Endodermal cell (in vitro differentiated cells): ENCODE measurements around the gene DNAAF8. TPM values are rescaled to one million over a fixed set of nuclear protein-coding genes. Genes with fewer than 3 reads are reported as not detected.

ENCODE experiments used
- DNase-seq: peaks from one replicate; pipeline ENCODE4 v3.0.0-alpha.2; 2017
- H3K27ac ChIP-seq: 2 replicates; pipeline ENCODE4 v1.5.1; 2013; ENCODE audit warnings: mild to moderate bottlenecking, low read depth, low read length, moderate library complexity
- H3K27me3 ChIP-seq: 2 replicates; pipeline ENCODE4 v1.6.1; 2013; ENCODE audit warnings: mild to moderate bottlenecking, low read length, moderate library complexity; ENCODE audit not compliant: insufficient read depth, control insufficient read depth, poor library complexity, severe bottlenecking
- H3K36me3 ChIP-seq: 2 replicates; pipeline ENCODE4 v1.7.0; 2013; ENCODE audit warnings: mild to moderate bottlenecking, low read length, moderate library complexity; ENCODE audit not compliant: control insufficient read depth, insufficient read depth
- H3K4me1 ChIP-seq: one replicate; pipeline ENCODE4 v1.7.0; 2013; ENCODE audit warnings: low read length; ENCODE audit not compliant: control insufficient read depth, insufficient read depth
- H3K4me3 ChIP-seq: 2 replicates; pipeline ENCODE4 v1.5.1; 2013; ENCODE audit warnings: mild to moderate bottlenecking, low read length, moderate library complexity
- H3K9ac ChIP-seq: 2 replicates; pipeline ENCODE4 v1.6.1; 2013; ENCODE audit warnings: mild to moderate bottlenecking, low read length, moderate library complexity; ENCODE audit not compliant: poor library complexity, severe bottlenecking; ENCODE audit errors: extremely low read depth
- H3K9me3 ChIP-seq: 2 replicates; pipeline ENCODE4 v1.6.1; 2013; ENCODE audit warnings: mild to moderate bottlenecking, low read length, moderate library complexity; ENCODE audit not compliant: control insufficient read depth
- H3K27ac Mint-ChIP-seq: 2 replicates; pipeline ENCODE4 v1.8.0; 2020; ENCODE audit warnings: mixed read lengths
- H3K27me3 Mint-ChIP-seq: 2 replicates; pipeline ENCODE4 v1.8.0; 2021; ENCODE audit warnings: mild to moderate bottlenecking, mixed read lengths; ENCODE audit not compliant: insufficient read depth
- H3K36me3 Mint-ChIP-seq: 2 replicates; pipeline ENCODE4 v1.8.0; 2020; ENCODE audit warnings: low read depth, mixed read lengths
- H3K4me1 Mint-ChIP-seq: 2 replicates; pipeline ENCODE4 v1.8.0; 2020; ENCODE audit warnings: mixed read lengths
- H3K4me3 Mint-ChIP-seq: 2 replicates; pipeline ENCODE4 v1.8.0; 2020; ENCODE audit warnings: mild to moderate bottlenecking, moderate library complexity, mixed read lengths
- H3K9me3 Mint-ChIP-seq: 2 replicates; pipeline ENCODE4 v1.8.0; 2020; ENCODE audit warnings: mild to moderate bottlenecking, mixed read lengths
- WGBS, 2 experiments: methylation state at CpG; one replicate each; pipeline versions ENCODE4 v1.1.5 to v1.1.7; 2013; ENCODE audit warnings: missing lambda C conversion rate in 2 of 2, mixed read lengths in 1 of 2; ENCODE audit not compliant: insufficient coverage in 1 of 2, insufficient read length in 1 of 2; 5-methylcytosine and 5-hydroxymethylcytosine counted together
- total RNA-seq, 2 donors: library from RNA; stranded (reverse); fragmentation: NEBNext Ultra II Directional in 1 of 2; extraction: Animal tissue kit (Norgen Biotek cat#: 25700) in 1 of 2; gene quantifications; 2 replicates in 1 of 2; 3 replicates in 1 of 2; pipeline ENCODE4 v1.2.1, GENCODE V29; 2021
- TF ChIP-seq, protein P1 (sequence below): fragments of 200-600 bp; sonication (generic); conservative IDR thresholded peaks from 2 replicates; pipeline ENCODE4 v1.5.0; 2021; ENCODE audit warnings: antibody characterized with exemption, mild to moderate bottlenecking

Gene DNAAF8
- total RNA-seq, 2 donors from 2014 or later: 0.35 to 0.64 TPM

DNA sequence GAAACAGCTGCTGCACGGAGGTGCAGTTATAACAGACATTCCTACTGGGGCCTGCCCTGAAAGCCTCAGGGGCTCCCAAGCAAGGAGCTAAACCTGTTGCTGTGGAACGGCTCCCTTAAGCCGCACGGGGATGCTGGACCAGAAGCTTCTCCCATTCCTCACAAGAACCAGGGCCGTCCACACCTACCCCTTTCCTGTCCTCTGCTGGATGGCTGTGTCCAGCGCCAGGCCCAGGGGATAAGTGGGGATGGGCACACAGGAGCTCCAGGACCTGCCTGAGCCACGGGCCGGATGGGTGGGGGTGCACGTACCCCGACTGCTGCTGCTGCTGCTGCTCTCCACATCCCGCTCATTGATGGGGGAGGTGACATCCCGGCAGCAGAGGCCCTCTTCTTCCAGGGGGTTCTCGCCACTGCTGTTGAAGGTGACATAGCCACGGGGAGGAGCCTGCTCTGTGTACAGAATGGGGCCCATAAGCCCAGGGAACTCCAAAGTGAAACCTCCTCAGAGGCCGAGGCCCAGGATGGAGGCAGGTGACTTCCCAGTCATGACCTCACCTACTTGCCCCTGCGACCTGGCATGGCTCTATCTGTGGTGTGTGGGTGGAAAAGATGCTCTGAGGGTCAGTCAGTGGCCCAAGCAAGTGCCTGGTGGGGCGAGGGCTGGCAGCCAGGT, 32.4 kb upstream of the DNAAF8 start:
- 90 to 99% methylated on average over 8 to 17 of the region's 17 CpGs for WGBS, 2 experiments
- no peaks in the 10 kb centered on the region for H3K4me1 Mint-ChIP-seq
- TF ChIP-seq, protein P1, sequence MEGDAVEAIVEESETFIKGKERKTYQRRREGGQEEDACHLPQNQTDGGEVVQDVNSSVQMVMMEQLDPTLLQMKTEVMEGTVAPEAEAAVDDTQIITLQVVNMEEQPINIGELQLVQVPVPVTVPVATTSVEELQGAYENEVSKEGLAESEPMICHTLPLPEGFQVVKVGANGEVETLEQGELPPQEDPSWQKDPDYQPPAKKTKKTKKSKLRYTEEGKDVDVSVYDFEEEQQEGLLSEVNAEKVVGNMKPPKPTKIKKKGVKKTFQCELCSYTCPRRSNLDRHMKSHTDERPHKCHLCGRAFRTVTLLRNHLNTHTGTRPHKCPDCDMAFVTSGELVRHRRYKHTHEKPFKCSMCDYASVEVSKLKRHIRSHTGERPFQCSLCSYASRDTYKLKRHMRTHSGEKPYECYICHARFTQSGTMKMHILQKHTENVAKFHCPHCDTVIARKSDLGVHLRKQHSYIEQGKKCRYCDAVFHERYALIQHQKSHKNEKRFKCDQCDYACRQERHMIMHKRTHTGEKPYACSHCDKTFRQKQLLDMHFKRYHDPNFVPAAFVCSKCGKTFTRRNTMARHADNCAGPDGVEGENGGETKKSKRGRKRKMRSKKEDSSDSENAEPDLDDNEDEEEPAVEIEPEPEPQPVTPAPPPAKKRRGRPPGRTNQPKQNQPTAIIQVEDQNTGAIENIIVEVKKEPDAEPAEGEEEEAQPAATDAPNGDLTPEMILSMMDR: no peak
- H3K27ac ChIP-seq: no peak overlapping the region
- no peak overlapping the region for H3K4me3 ChIP-seq
- no peak overlapping the region for H3K4me3 Mint-ChIP-seq
- no peaks in the 10 kb centered on the region for H3K9me3 ChIP-seq
- H3K9me3 Mint-ChIP-seq: no peaks in the 10 kb centered on the region
- H3K9ac ChIP-seq: no peak overlapping the region
- no peak for DNase-seq
- H3K27ac Mint-ChIP-seq: no peak overlapping the region
- peaks cover 57% of the 10 kb centered on the region for H3K36me3 ChIP-seq
- no peaks in the 10 kb centered on the region for H3K27me3 Mint-ChIP-seq
- H3K27me3 ChIP-seq: no peaks in the 10 kb centered on the region
- H3K36me3 Mint-ChIP-seq: peaks cover 37% of the 10 kb centered on the region
- no peaks in the 10 kb centered on the region for H3K4me1 ChIP-seq

DNA sequence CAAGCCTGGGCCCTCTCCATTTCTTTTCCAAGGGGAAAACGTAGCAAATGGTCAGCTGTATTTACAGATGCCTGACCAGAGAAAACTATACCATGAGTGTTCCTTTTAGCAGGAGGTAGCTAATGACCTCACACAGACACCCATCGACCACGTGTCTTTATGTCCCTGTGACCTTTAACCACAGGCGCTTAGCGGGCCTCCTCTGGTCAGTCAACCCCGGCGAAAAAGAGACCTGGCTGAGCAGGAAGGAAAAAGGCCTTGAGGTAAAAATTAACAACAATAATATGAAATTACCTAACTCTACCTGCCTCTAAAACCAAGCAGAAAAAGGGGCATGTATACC, 31.9 kb upstream of the DNAAF8 start:
- Mint-ChIP-seq H3K27ac (no peak overlapping the region), H3K27me3 (no peaks in the 10 kb centered on the region), H3K4me1 (no peaks in the 10 kb centered on the region), H3K4me3 (no peak overlapping the region), H3K9me3 (no peaks in the 10 kb centered on the region), H3K36me3 (peaks cover 40% of the 10 kb centered on the region)
- Histone ChIP-seq H3K4me3 (no peak overlapping the region), H3K9ac (no peak overlapping the region), H3K27me3 (no peaks in the 10 kb centered on the region), H3K27ac (no peak overlapping the region), H3K9me3 (no peaks in the 10 kb centered on the region), H3K4me1 (no peaks in the 10 kb centered on the region), H3K36me3 (peaks cover 59% of the 10 kb centered on the region)
- TF ChIP-seq, protein P1: no peak
- DNase-seq: no peak
- 89 to 93% methylated on average over 6 to 7 of the region's 7 CpGs for WGBS, 2 experiments

DNA sequence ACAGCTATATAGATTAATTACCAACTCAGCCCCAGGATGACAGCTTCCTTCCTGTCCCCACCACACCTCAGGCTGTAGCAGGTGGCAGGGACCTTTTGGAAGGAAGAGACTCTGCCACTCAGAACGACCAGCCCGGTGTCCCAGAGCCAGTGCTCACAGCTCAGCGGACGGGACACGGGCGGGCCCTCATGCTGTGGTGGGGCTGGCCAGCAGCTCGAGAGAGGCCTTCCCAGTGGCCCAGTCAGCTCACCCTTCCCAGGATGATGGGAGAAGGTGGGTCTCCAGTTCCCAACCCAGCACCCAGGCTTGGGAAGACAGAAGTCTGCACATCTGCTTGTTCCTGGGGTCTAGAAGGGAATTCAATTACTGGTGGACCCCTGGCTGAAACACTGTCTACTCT, 30.4 kb upstream of the DNAAF8 start:
- Mint-ChIP-seq H3K27me3 (no peaks in the 10 kb centered on the region), H3K4me1 (no peaks in the 10 kb centered on the region), H3K4me3 (no peak overlapping the region), H3K36me3 (peaks cover 47% of the 10 kb centered on the region), H3K27ac (no peak overlapping the region), H3K9me3 (no peaks in the 10 kb centered on the region)
- WGBS, 2 experiments: 91 to 96% methylated on average over 4 to 7 of the region's 7 CpGs
- no peaks in the 10 kb centered on the region for H3K4me1 ChIP-seq
- no peak overlapping the region for H3K9ac ChIP-seq
- no peaks in the 10 kb centered on the region for H3K27me3 ChIP-seq
- no peak overlapping the region for H3K27ac ChIP-seq
- no peaks in the 10 kb centered on the region for H3K9me3 ChIP-seq
- DNase-seq: no peak
- TF ChIP-seq, protein P1: no peak
- peaks cover 65% of the 10 kb centered on the region for H3K36me3 ChIP-seq
- H3K4me3 ChIP-seq: no peak overlapping the region
